OCI-LY1 (cell line): ENCODE data around the gene MFSD6.

ENCODE experiments used
- EZH2 ChIP-seq: fragments of 200-600 bp; sonication (generic), shearing (Covaris generic); IDR thresholded peaks from 2 replicates; pipeline ENCODE4 v1.8.0; 2017; ENCODE audit warnings: borderline replicate concordance, mixed run types, mild to moderate bottlenecking, antibody characterized with exemption, low read length, moderate library complexity, mixed read lengths
- TF ChIP-seq, protein P1 (sequence below): fragments of 200-600 bp; sonication (generic), shearing (Covaris generic); IDR thresholded peaks from 2 replicates; pipeline ENCODE4 v1.5.1; 2017; ENCODE audit warnings: mild to moderate bottlenecking, antibody characterized with exemption, low read length, moderate library complexity, mixed read lengths

DNA sequence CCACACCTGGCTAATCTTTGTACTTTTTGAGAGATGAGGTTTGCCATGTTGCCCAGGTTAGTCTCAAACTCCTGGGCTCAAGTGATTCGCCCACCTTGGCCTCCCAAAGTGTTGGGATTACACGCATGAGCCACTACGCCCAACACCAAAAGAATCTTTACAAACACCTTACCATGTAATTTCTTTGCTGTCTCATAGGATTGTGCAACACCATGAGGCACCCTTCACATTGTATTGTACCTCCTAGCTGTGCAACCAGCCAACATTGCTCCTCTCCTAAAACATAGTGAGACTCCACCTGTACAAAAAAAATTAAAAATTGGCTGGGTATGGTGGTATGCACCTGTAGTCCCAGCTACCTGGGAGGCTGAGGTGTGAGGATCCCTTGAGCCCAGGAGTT lies 3.1 kb upstream of the MFSD6 start:
- TF ChIP-seq, protein P1, sequence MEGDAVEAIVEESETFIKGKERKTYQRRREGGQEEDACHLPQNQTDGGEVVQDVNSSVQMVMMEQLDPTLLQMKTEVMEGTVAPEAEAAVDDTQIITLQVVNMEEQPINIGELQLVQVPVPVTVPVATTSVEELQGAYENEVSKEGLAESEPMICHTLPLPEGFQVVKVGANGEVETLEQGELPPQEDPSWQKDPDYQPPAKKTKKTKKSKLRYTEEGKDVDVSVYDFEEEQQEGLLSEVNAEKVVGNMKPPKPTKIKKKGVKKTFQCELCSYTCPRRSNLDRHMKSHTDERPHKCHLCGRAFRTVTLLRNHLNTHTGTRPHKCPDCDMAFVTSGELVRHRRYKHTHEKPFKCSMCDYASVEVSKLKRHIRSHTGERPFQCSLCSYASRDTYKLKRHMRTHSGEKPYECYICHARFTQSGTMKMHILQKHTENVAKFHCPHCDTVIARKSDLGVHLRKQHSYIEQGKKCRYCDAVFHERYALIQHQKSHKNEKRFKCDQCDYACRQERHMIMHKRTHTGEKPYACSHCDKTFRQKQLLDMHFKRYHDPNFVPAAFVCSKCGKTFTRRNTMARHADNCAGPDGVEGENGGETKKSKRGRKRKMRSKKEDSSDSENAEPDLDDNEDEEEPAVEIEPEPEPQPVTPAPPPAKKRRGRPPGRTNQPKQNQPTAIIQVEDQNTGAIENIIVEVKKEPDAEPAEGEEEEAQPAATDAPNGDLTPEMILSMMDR, result no peak
- TF ChIP-seq EZH2, result no peak
